Activated CD4-positive, alpha-beta T cell treated with anti-CD3 and anti-CD28 coated beads, Interleukin-2, amount 50 U/mL, for 24 hours (primary cell): ENCODE results near the gene CDH16.
A peak's percentile ranks its signal among the peaks of the same experiment; 100 is the strongest.

Source experiments
- DNase-seq, 2 donors: peaks; one replicate each; pipeline ENCODE4 v3.0.0-alpha.2; 2020; ENCODE audit warnings: low read depth in 1 of 2, low spot score in 1 of 2

The CDH16 gene

DNA sequence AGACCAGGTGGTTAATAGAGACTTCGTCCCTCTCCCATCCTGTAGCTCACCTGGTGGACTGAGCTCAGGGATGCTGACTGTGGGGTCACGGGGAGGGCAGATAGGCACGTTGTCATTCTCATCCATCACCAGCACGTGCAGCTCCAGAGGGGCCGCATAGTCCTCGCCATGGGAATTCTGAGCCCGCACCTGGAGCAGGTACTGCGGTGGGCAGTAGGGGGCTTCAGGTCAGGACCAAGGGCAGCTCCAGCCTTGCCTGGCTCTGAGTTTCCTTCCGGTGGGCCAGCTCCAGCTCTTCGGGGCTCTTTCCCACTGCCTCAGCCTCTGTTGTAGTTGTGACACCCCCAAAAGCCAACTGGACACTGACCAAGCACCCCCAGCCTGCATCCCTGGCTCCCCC is 5.6 kb downstream of the CDH16 start:
- DNase-seq: no peak

DNA sequence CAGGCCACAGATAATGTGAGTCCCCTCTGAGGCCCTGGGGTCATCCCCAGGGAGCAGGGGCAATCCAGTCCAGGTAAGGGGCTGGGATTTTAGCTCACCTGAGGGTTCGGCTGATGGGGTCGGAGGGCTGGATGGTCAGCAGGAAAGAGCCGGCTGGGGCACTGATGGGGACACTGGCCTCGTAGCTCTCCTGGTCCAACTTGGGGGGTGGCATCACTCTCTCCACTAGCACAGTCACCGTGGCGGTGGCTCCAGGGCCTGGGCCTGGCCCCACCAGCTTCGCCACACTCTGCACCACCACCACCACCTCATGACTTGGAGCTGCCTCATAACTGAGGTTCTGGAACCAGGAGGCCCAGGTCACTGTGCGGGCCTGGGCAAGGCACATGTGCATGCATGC is 6.9 kb downstream of the CDH16 start:
- DNase-seq: no peak

- no peak for DNase-seq
These were observed 7.6 kb downstream of the CDH16 start for GRCh38 chr16:66911112-66911511.

- DNase-seq: no peak
These were observed 8.3 kb downstream of the CDH16 start for GRCh38 chr16:66910175-66910940.

DNA sequence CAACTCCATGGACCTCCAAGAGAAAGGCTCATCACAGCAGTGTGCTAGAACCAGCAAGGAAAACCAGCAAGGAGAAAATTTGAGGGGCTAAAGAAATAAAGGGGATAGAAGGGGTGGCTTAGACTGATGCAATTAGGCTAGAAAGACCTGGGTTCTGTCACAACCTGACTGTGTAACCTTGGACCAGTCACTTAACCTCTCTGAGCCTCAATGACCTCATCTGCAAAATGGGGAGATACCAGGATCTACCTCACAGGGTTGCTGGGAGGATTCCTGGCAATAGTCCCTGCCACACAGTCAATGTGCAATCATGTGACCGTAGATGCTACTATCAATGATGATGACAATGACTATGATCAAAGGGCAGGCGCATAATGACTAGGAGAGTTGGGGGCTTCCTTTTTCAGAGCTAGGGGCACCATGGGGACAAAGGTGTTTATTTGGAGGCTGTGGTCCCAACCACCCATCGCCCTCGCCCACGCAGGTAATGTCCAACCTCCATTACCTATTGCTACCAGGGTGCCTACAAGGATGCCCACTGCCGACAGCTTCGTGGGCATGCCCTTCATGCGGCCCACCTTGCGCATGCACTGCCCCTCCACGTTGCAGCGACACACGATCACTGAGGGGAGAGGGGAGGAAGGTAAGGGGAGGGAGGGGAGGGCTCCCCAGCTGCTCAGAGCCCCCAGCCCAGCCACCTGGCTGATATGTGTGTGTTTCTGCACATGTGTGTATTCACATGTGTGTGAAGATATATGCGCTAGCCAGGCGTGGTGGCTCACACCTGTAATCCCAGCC is 9.7 kb downstream of the CDH16 start:
- no peak for DNase-seq

- DNase-seq: no peak
These were observed 10.6 kb downstream of the CDH16 start for GRCh38 chr16:66908116-66908515.

DNA sequence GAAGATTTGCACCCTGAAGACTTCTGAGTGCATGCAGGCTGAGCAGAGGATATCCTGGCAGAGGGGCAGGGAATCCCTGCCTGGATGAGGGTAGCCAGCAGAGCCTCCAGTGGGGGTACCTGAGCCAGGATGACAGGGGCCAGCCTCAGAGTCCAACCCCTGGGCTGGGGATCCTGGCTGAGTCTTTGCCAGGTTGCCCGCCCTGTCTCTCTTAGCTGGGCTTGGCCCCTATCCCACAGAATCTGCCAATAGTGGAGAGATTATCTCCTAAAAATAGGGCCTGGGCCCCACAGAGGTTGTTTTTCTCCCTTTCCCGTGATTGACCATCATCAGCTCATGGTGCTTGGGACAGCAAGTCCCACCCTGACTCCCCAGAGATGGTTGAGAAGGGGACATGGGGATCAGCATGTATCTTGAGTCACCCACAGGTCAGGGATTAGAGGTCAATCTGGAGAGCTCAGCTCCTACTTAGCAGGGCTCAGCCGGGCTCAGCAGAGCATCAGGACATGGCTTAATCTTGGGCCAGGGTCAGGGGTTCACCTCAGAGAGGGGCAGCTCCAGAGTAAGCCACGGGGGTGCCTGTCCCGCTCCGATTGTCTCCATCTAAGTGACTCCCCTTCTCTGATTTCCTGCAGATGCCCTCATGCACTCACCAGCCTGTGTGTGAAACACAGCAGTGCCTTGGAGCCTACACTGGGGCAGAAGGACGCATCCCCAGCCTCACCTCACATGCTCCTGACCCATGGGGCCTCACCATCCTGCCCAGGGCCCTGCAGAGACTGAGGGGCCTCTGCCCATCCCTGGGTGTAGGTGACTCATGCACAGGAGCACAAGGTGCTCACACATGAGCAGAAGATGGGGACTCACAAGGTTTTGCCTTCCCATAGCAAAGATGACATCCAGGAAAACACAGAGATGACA is 11.5 kb downstream of the CDH16 start:
- no peak for DNase-seq

GRCh38 chr16:66905633-66906539 is 12.8 kb downstream of the CDH16 start:
- peak in 1 of 2 donors; percentile 24 for DNase-seq

GRCh38 chr16:66904846-66905632 is 13.6 kb downstream of the CDH16 start:
- DNase-seq: no peak

GRCh38 chr16:66904428-66904845 is 14.2 kb downstream of the CDH16 start:
- no peak for DNase-seq

- DNase-seq: no peak
These were observed 14.9 kb downstream of the CDH16 start for GRCh38 chr16:66903544-66904427.

- DNase-seq: no peak
These were observed 15.8 kb downstream of the CDH16 start for GRCh38 chr16:66902648-66903543.

GRCh38 chr16:66901626-66902025 is 17.1 kb downstream of the CDH16 start:
- no peak for DNase-seq

DNA sequence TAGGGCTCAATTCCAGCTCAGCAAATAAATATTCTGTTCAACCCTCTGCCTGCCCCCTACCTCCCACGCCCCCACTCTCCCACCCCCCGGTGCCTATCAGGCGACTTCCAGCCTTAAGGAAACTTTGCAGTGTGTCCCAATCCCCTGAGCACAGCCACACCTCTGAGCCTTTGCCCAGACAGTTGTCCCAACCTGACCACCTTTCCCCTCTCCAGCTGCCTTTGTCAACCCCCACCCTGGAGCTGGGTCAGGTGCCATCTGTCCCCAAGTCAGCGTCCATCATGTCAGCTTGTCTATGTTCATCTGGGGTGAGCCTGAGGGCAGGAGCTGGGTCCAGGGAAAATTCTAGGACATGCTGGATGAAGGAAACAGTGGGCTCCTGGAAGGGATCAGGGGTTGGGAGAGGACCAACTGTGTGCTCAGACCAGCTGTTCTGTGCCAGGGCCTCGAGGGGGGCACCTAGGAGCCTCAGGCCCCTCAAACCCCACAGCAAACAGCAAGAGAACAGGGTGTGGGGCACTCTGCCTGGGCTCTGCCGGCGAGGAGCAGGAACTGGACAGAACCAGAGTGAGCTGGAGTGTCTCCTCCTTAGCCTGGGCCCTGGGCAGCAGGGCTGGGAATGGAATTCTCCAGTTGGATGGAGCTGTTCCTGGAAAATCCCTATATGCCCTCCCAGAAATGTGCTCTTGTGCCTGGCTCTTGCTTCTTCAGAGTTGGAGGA is 17.8 kb downstream of the CDH16 start:
- no peak for DNase-seq

GRCh38 chr16:66899945-66900710 is 18.6 kb downstream of the CDH16 start:
- DNase-seq: no peak

GRCh38 chr16:66899310-66899944 is 19.3 kb downstream of the CDH16 start:
- no peak for DNase-seq
